CD4-positive, alpha-beta memory T cell (primary cell): ENCODE results near the gene C1GALT1C1L. TPM values are rescaled to one million over a fixed set of nuclear protein-coding genes. Genes with fewer than 3 reads are reported as not detected.

Source experiments
- CTCF ChIA-PET: fragments of 350-600 bp; sonication (Branson Sonifier 250); formaldehyde crosslinking; loops from one replicate; lab custom pipeline; 2021; ENCODE audit warnings: inconsistent platforms; ENCODE audit not compliant: partially characterized antibody; lab: Charles Lee
- POLR2A ChIA-PET: fragments of 350-600 bp; sonication (Branson Sonifier 250); formaldehyde crosslinking; loops from one replicate; lab custom pipeline; 2021; ENCODE audit not compliant: partially characterized antibody; lab: Charles Lee
- DNase-seq, 5 donors: peaks; one replicate each; pipeline versions ENCODE4 v3.0.0 to v3.0.0-alpha.2; 2020 to 2022; ENCODE audit warnings: mixed read lengths in 1 of 5
- H3K27ac ChIP-seq: one replicate; pipeline ENCODE4 v1.7.0; 2013; ENCODE audit warnings: low read depth, low read length
- H3K27me3 ChIP-seq: 2 replicates; pipeline ENCODE4 v1.7.0; 2013; ENCODE audit warnings: mild to moderate bottlenecking, low read length, moderate library complexity; ENCODE audit not compliant: insufficient read depth
- H3K36me3 ChIP-seq: 2 replicates; pipeline ENCODE4 v1.7.0; 2013; ENCODE audit warnings: mild to moderate bottlenecking, low read length, moderate library complexity; ENCODE audit not compliant: insufficient read depth
- H3K4me1 ChIP-seq: 2 replicates; pipeline ENCODE4 v1.7.0; 2013; ENCODE audit warnings: mild to moderate bottlenecking, low read length, moderate library complexity; ENCODE audit not compliant: insufficient read depth
- H3K4me3 ChIP-seq, 2 donors: one replicate each; pipeline ENCODE4 v1.7.0; 2013; ENCODE audit warnings: low read length in 2 of 2, mild to moderate bottlenecking in 1 of 2
- H3K9me3 ChIP-seq, 2 donors: one replicate each; pipeline ENCODE4 v1.7.0; 2013; ENCODE audit warnings: low read length in 2 of 2, control low read depth in 1 of 2; ENCODE audit not compliant: control insufficient read depth in 1 of 2
- H3K27ac Mint-ChIP-seq, 7 donors: one replicate each; pipeline ENCODE4 v1.8.0; 2020 to 2021; ENCODE audit warnings: mixed read lengths in 7 of 7, mild to moderate bottlenecking in 6 of 7, inconsistent platforms in 3 of 7, moderate library complexity in 3 of 7
- H3K27me3 Mint-ChIP-seq, 2 donors: one replicate each; pipeline ENCODE4 v1.8.0; 2020 to 2021; ENCODE audit warnings: mixed read lengths in 2 of 2
- H3K36me3 Mint-ChIP-seq, 2 donors: one replicate each; pipeline ENCODE4 v1.8.0; 2020 to 2021; ENCODE audit warnings: mixed read lengths in 2 of 2, inconsistent platforms in 1 of 2, mild to moderate bottlenecking in 1 of 2
- H3K4me1 Mint-ChIP-seq, 4 donors: one replicate each; pipeline ENCODE4 v1.8.0; 2020 to 2021; ENCODE audit warnings: mixed read lengths in 4 of 4, mild to moderate bottlenecking in 1 of 4
- H3K4me3 Mint-ChIP-seq, 8 donors: one replicate each; pipeline ENCODE4 v1.8.0; 2020 to 2021; ENCODE audit warnings: mixed read lengths in 8 of 8, mild to moderate bottlenecking in 7 of 8, moderate library complexity in 6 of 8, inconsistent platforms in 3 of 8
- H3K9me3 Mint-ChIP-seq, 8 donors: one replicate each; pipeline ENCODE4 v1.8.0; 2020 to 2021; ENCODE audit warnings: mixed read lengths in 8 of 8, mild to moderate bottlenecking in 5 of 8, inconsistent platforms in 3 of 8, moderate library complexity in 1 of 8
- intact Hi-C: fragments of 100-400 bp; cut with micrococcal nuclease; formaldehyde crosslinking; loops from one replicate; pipeline ENCODE4 v1.15.1; 2023
- polyA plus RNA-seq, 2 donors: library from polyadenylated mRNA; unstranded; fragments of 300-500 nt; fragmentation: Illumina TruSeq; gene quantifications; one replicate each; pipeline ENCODE4 v1.2.3, GENCODE V29; 2021
- total RNA-seq, 2 experiments: library from RNA; stranded (reverse); gene quantifications; one replicate each; pipeline ENCODE4 v1.2.3, GENCODE V29; 2021

C1GALT1C1L gene
- total and polyA plus RNA-seq, 4 experiments from 2014 or later = not detected

DNA sequence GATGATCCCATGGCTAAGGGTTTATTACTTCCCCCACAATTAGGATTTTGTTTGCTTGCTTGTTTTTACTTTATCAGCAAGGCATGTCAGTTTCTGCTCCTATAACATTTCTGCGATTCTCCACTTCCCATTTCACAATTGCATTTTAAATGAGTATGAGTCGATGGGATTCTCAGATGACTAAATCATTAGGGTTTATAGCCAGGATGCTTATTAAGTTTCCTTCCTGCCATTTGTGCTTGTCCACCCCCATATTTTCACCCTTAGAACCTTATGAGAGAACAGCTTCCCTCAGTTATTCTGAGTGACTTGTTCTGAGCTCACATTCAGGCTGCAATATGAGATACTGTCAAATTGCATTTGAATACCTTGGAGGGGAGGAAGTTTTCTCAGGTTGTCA, 37.9 kb upstream of the C1GALT1C1L start:
- H3K36me3 ChIP-seq = no peaks in the 10 kb centered on the region
- no peak overlapping the region for H3K27ac Mint-ChIP-seq
- ChIA-PET CTCF (no interaction called here), POLR2A (no interaction called here)
- DNase-seq = no peak
- no peak overlapping the region for H3K4me3 ChIP-seq
- H3K4me3 Mint-ChIP-seq = no peak overlapping the region
- no peaks in the 10 kb centered on the region for H3K4me1 Mint-ChIP-seq
- no peaks in the 10 kb centered on the region for H3K36me3 Mint-ChIP-seq
- no peaks in the 10 kb centered on the region for H3K27me3 ChIP-seq
- intact Hi-C loops = no loop called here
- no peaks in the 10 kb centered on the region for H3K9me3 Mint-ChIP-seq
- H3K4me1 ChIP-seq = no peaks in the 10 kb centered on the region
- H3K27me3 Mint-ChIP-seq = peaks cover 1 to 13% of the 10 kb centered on the region in 2 donors
- H3K27ac ChIP-seq = no peak overlapping the region
- H3K9me3 ChIP-seq = no peaks in the 10 kb centered on the region

DNA sequence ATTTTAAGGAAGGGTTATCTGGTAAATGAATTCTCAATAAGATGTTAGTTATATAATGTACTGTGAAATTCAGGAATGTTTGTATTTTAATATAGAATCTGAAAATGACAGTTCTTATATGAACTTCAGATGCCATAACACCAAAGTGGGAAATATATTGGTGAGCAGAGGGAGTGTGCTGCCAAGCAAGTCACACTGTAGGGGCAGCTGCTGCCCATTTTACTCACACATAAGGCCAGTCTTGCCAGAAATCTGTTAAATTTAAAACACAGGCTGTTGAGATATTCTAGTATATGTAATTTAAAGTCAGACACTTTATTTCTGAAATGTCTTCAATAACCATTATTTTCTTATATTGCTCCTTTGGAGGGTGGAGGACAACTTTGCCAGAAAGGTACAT, 34.6 kb upstream of the C1GALT1C1L start:
- ChIA-PET POLR2A (no interaction called here), CTCF (no interaction called here)
- H3K36me3 ChIP-seq = no peaks in the 10 kb centered on the region
- no peaks in the 10 kb centered on the region for H3K9me3 Mint-ChIP-seq
- intact Hi-C loops = no loop called here
- H3K4me3 ChIP-seq = no peak overlapping the region
- H3K36me3 Mint-ChIP-seq = no peaks in the 10 kb centered on the region
- no peak overlapping the region for H3K27ac Mint-ChIP-seq
- no peaks in the 10 kb centered on the region for H3K9me3 ChIP-seq
- H3K27ac ChIP-seq = no peak overlapping the region
- no peaks in the 10 kb centered on the region for H3K4me1 ChIP-seq
- no peaks in the 10 kb centered on the region for H3K4me1 Mint-ChIP-seq
- H3K4me3 Mint-ChIP-seq = no peak overlapping the region
- peaks cover 7 to 19% of the 10 kb centered on the region in 2 donors for H3K27me3 Mint-ChIP-seq
- no peaks in the 10 kb centered on the region for H3K27me3 ChIP-seq
- no peak for DNase-seq

GRCh38 chr2:43708891-43709290, 32.7 kb upstream of the C1GALT1C1L start:
- ChIA-PET CTCF (no interaction called here), POLR2A (no interaction called here)
- H3K4me1 ChIP-seq = no peaks in the 10 kb centered on the region
- no peak for DNase-seq
- no peaks in the 10 kb centered on the region for H3K9me3 ChIP-seq
- Mint-ChIP-seq H3K9me3 (no peaks in the 10 kb centered on the region), H3K36me3 (no peaks in the 10 kb centered on the region), H3K27me3 (peaks cover 8 to 18% of the 10 kb centered on the region in 2 donors), H3K4me1 (no peaks in the 10 kb centered on the region), H3K4me3 (no peak overlapping the region), H3K27ac (no peak overlapping the region)
- no peaks in the 10 kb centered on the region for H3K36me3 ChIP-seq
- H3K27ac ChIP-seq = no peak overlapping the region
- H3K27me3 ChIP-seq = no peaks in the 10 kb centered on the region
- no peak overlapping the region for H3K4me3 ChIP-seq
- intact Hi-C loops = no loop called here

- peaks cover 8 to 18% of the 10 kb centered on the region in 2 donors for H3K27me3 Mint-ChIP-seq
- no peaks in the 10 kb centered on the region for H3K4me1 Mint-ChIP-seq
- CTCF ChIA-PET = no interaction called here
- H3K27ac ChIP-seq = no peak overlapping the region
- no peak overlapping the region for H3K27ac Mint-ChIP-seq
- no peak overlapping the region for H3K4me3 Mint-ChIP-seq
- no peaks in the 10 kb centered on the region for H3K9me3 ChIP-seq
- no peak for DNase-seq
- H3K9me3 Mint-ChIP-seq = no peaks in the 10 kb centered on the region
- no peaks in the 10 kb centered on the region for H3K36me3 Mint-ChIP-seq
- POLR2A ChIA-PET = no interaction called here
- no peaks in the 10 kb centered on the region for H3K27me3 ChIP-seq
- H3K4me1 ChIP-seq = no peaks in the 10 kb centered on the region
- intact Hi-C loops = no loop called here
- H3K36me3 ChIP-seq = no peaks in the 10 kb centered on the region
- H3K4me3 ChIP-seq = no peak overlapping the region
Measured at GRCh38 chr2:43708178-43708577, 31.9 kb upstream of the C1GALT1C1L start.

GRCh38 chr2:43707255-43708015, 31.2 kb upstream of the C1GALT1C1L start:
- ChIA-PET POLR2A (interaction anchor here (0.7 kb wide), 2 partner anchors 413 to 646 kb away, joined by 3 read pairs; no protein-coding TSS in a partner anchor), CTCF (no interaction called here)
- Mint-ChIP-seq H3K27me3 (peaks cover 10 to 21% of the 10 kb centered on the region in 2 donors), H3K9me3 (no peaks in the 10 kb centered on the region), H3K27ac (no peak overlapping the region), H3K36me3 (no peaks in the 10 kb centered on the region), H3K4me1 (no peaks in the 10 kb centered on the region), H3K4me3 (no peak overlapping the region)
- H3K27ac ChIP-seq = no peak overlapping the region
- no peak for DNase-seq
- no peaks in the 10 kb centered on the region for H3K36me3 ChIP-seq
- no peak overlapping the region for H3K4me3 ChIP-seq
- H3K4me1 ChIP-seq = no peaks in the 10 kb centered on the region
- H3K27me3 ChIP-seq = no peaks in the 10 kb centered on the region
- intact Hi-C loops = no loop called here
- no peaks in the 10 kb centered on the region for H3K9me3 ChIP-seq

DNA sequence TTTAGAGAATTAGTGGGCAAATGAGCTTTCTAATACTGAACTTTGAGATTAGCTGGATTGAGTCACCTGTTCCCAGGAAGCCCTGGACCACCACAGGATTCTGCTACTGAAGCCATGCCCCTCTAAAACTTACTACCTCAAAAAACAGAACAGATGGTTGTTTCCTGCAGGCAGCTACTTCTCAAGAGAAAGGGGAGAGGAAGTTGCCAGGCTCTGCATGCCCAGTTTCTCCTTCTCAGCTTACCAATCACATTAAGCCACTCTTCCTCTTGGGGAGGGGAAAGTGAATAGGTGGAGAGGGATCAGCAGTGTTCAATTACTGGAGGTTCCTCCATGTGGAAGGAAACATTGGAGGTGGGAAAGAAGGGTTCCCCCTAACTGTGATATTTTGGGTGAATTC, 24.9 kb upstream of the C1GALT1C1L start:
- ChIA-PET CTCF (no interaction called here), POLR2A (no interaction called here)
- intact Hi-C loops = no loop called here
- Mint-ChIP-seq H3K36me3 (no peaks in the 10 kb centered on the region), H3K4me3 (no peak overlapping the region), H3K9me3 (peaks cover 0 to 5% (median 0%) of the 10 kb centered on the region in 8 donors), H3K27ac (no peak overlapping the region), H3K27me3 (peaks cover 4 to 10% of the 10 kb centered on the region in 2 donors), H3K4me1 (no peaks in the 10 kb centered on the region)
- Histone ChIP-seq H3K27ac (no peak overlapping the region), H3K36me3 (no peaks in the 10 kb centered on the region), H3K9me3 (no peaks in the 10 kb centered on the region), H3K4me3 (no peak overlapping the region), H3K4me1 (no peaks in the 10 kb centered on the region), H3K27me3 (no peaks in the 10 kb centered on the region)
- no peak for DNase-seq

GRCh38 chr2:43699761-43700160, 23.5 kb upstream of the C1GALT1C1L start:
- no peak overlapping the region for H3K27ac ChIP-seq
- H3K27me3 ChIP-seq = no peaks in the 10 kb centered on the region
- ChIA-PET CTCF (no interaction called here), POLR2A (no interaction called here)
- H3K27me3 Mint-ChIP-seq = peaks cover 4 to 11% of the 10 kb centered on the region in 2 donors
- no peaks in the 10 kb centered on the region for H3K36me3 Mint-ChIP-seq
- H3K27ac Mint-ChIP-seq = no peak overlapping the region
- DNase-seq = no peak
- no peaks in the 10 kb centered on the region for H3K36me3 ChIP-seq
- H3K9me3 Mint-ChIP-seq = peaks cover 0 to 5% (median 0%) of the 10 kb centered on the region in 8 donors
- H3K4me3 Mint-ChIP-seq = no peak overlapping the region
- intact Hi-C loops = no loop called here
- no peak overlapping the region for H3K4me3 ChIP-seq
- H3K9me3 ChIP-seq = no peaks in the 10 kb centered on the region
- no peaks in the 10 kb centered on the region for H3K4me1 Mint-ChIP-seq
- no peaks in the 10 kb centered on the region for H3K4me1 ChIP-seq
